ENCODE measurements around the gene MCF2L2.

DNA sequence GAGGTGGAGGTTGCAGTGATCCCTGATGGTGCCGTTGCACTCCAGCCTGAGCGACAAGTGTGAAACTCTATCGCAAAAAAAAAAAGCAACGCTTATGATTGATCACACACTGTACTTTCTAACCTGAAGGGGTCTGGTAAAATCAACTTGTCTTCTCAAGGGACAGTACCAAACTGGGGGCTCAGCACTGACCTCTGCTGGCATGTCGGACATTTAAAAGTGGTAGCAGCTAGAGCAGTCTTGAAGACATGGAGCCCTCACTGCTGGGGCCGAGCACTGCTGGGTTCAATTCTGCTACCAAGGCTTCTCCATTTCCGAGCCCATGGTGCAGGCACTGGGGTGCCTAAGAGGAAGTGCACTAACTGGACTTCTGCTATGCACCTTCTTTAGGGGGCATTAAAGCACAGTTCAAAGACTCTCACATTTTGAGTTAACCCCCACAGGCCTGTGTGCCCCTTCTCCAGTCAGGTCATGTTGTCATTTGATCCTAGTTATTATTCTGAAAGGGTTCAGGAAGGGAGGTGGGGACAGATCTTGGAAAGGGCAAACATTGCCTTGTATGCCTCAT is 239.4 kb downstream of the MCF2L2 start:
- no peak for TF ChIP-seq RERE (CRISPR knock-in tag; IDR thresholded peaks at IDR 0.05; ENCODE audit: low read depth)
- TF ChIP-seq ZBTB33 (CRISPR knock-in tag; IDR thresholded peaks at IDR 0.05): no peak
- TF ChIP-seq DBP (CRISPR knock-in tag; IDR thresholded peaks at IDR 0.05; ENCODE audit: not compliant biosample characterization): no peak
- TF ChIP-seq POLR2AphosphoS5 (IDR thresholded peaks at IDR 0.05; ENCODE audit: low read depth, low read length): no peak
- no peak for TF ChIP-seq POLR2A (IDR thresholded peaks at IDR 0.05; ENCODE audit: insufficient read depth in 1 of 2, low read depth in 2 of 2, low read length in 2 of 2)
- TF ChIP-seq ELF4 (CRISPR knock-in tag; IDR thresholded peaks at IDR 0.05; ENCODE audit: borderline replicate concordance): no peak
- no peak for TF ChIP-seq HCFC1 (IDR thresholded peaks at IDR 0.05; ENCODE audit: low read depth, low read length)

Measured in HepG2 (cell line).